HG03342 (cell line): ENCODE results near the gene TMEM174.

Experiments used
- ATAC-seq: cut with Tn5 transposase; IDR thresholded peaks from one replicate; pipeline ENCODE4 v1.9.1; 2021; ENCODE audit warnings: mild to moderate bottlenecking, moderate library complexity; ENCODE audit not compliant: unreplicated experiment

The TMEM174 gene

GRCh38 chr5:73172951-73173350 lies at the start of gene TMEM174:
TSS of gene TMEM174 (plus strand) at chr5:73173193. CDS start at chr5:73173244, 51 bp downstream.
- no peak for ATAC-seq

GRCh38 chr5:73125289-73125688 lies 47.7 kb upstream of the TMEM174 start:
- ATAC-seq = no peak

- ATAC-seq = no peak
Measured at GRCh38 chr5:73126381-73126780, 46.6 kb upstream of the TMEM174 start.

GRCh38 chr5:73126957-73127356 lies 46.0 kb upstream of the TMEM174 start:
- no peak for ATAC-seq

- no peak for ATAC-seq
Measured at GRCh38 chr5:73129143-73129542, 43.9 kb upstream of the TMEM174 start.

GRCh38 chr5:73130811-73131210 lies 42.2 kb upstream of the TMEM174 start:
- ATAC-seq = no peak

- no peak for ATAC-seq
Measured at GRCh38 chr5:73131711-73132425, 41.1 kb upstream of the TMEM174 start.

GRCh38 chr5:73132759-73133158 lies 40.2 kb upstream of the TMEM174 start:
- ATAC-seq = no peak

GRCh38 chr5:73135021-73135420 lies 38.0 kb upstream of the TMEM174 start:
- ATAC-seq = no peak

- no peak for ATAC-seq
Measured at GRCh38 chr5:73135429-73136054, 37.5 kb upstream of the TMEM174 start.

- no peak for ATAC-seq
Measured at GRCh38 chr5:73136055-73136562, 36.9 kb upstream of the TMEM174 start.

GRCh38 chr5:73137563-73138530 lies 35.1 kb upstream of the TMEM174 start:
- ATAC-seq = no peak

GRCh38 chr5:73139485-73139884 lies 33.5 kb upstream of the TMEM174 start:
- ATAC-seq = no peak

- ATAC-seq = no peak
Measured at GRCh38 chr5:73140801-73141200, 32.2 kb upstream of the TMEM174 start.

- ATAC-seq = no peak
Measured at GRCh38 chr5:73142035-73142434, 31.0 kb upstream of the TMEM174 start.

- no peak for ATAC-seq
Measured at GRCh38 chr5:73143716-73144115, 29.3 kb upstream of the TMEM174 start.

GRCh38 chr5:73149540-73149939 lies 23.5 kb upstream of the TMEM174 start:
- no peak for ATAC-seq

- no peak for ATAC-seq
Measured at GRCh38 chr5:73150876-73151275, 22.1 kb upstream of the TMEM174 start.

GRCh38 chr5:73151766-73152410 lies 21.1 kb upstream of the TMEM174 start:
- no peak for ATAC-seq
